Fibroblast of lung (primary cell): ENCODE results near the gene SETX. TPM values are rescaled to one million over a fixed set of nuclear protein-coding genes. Genes with fewer than 3 reads are reported as not detected.

Source experiments
- DNase-seq, 2 donors: peaks; one replicate each; pipeline versions ENCODE4 v3.0.0 to v3.0.0-alpha.2; 2010; ENCODE audit warnings: low read depth in 2 of 2
- H2AFZ ChIP-seq: 2 replicates; pipeline ENCODE4 v1.5.1; 2012; ENCODE audit warnings: low read length, control low read depth, inconsistent platforms
- H3K27ac ChIP-seq: 2 replicates; pipeline ENCODE4 v1.5.1; 2011; ENCODE audit warnings: low read length, control low read depth; ENCODE audit not compliant: insufficient read depth
- H3K27me3 ChIP-seq: 2 replicates; pipeline ENCODE4 v1.5.1; 2011; ENCODE audit warnings: mild to moderate bottlenecking, low read length; ENCODE audit not compliant: control insufficient read depth, insufficient read depth
- H3K36me3 ChIP-seq: 2 replicates; pipeline ENCODE4 v1.5.1; 2011; ENCODE audit warnings: low read length; ENCODE audit not compliant: control insufficient read depth, insufficient read depth
- H3K4me1 ChIP-seq: 2 replicates; pipeline ENCODE4 v1.5.1; 2011; ENCODE audit warnings: low read length; ENCODE audit not compliant: control insufficient read depth, insufficient read depth; ENCODE audit errors: extremely low read depth
- H3K4me2 ChIP-seq: 2 replicates; pipeline ENCODE4 v1.5.1; 2011; ENCODE audit warnings: low read length, control low read depth; ENCODE audit not compliant: insufficient read depth; ENCODE audit errors: extremely low read depth
- H3K4me3 ChIP-seq, 4 experiments: fragments of 200-600 bp in 1 of 4; sonication (generic) in 1 of 4; replicated peaks in 1 of 4; 2 replicates each; pipeline ENCODE4 v1.5.1; 2011 to 2016; ENCODE audit warnings: low read length in 4 of 4, low read depth in 3 of 4, mild to moderate bottlenecking in 3 of 4, control low read depth in 2 of 4, inconsistent platforms in 1 of 4, mixed read lengths in 1 of 4; ENCODE audit not compliant: insufficient read depth in 1 of 4; ENCODE audit errors: control extremely low read depth in 1 of 4
- H3K79me2 ChIP-seq: 2 replicates; pipeline ENCODE4 v1.5.1; 2012; ENCODE audit warnings: mild to moderate bottlenecking, low read length, inconsistent platforms; ENCODE audit not compliant: control insufficient read depth, insufficient read depth
- H3K9ac ChIP-seq: 2 replicates; pipeline ENCODE4 v1.5.1; 2011; ENCODE audit warnings: mild to moderate bottlenecking, low read length, control low read depth; ENCODE audit not compliant: insufficient read depth
- H3K9me3 ChIP-seq: 2 replicates; pipeline ENCODE4 v1.5.1; 2012; ENCODE audit warnings: low read depth, low read length; ENCODE audit not compliant: control insufficient read depth, insufficient read depth
- H4K20me1 ChIP-seq: 2 replicates; pipeline ENCODE4 v1.5.1; 2011; ENCODE audit warnings: low read length; ENCODE audit not compliant: control insufficient read depth, insufficient read depth; ENCODE audit errors: extremely low read depth
- CTCF ChIP-seq, 2 donors: IDR thresholded peaks in 1 of 2; conservative IDR thresholded peaks in 1 of 2; 1 replicate in 1 of 2; 2 replicates in 1 of 2; pipeline ENCODE4 v1.5.1; 2011 to 2012; ENCODE audit warnings: low read length in 2 of 2, control low read depth in 1 of 2, inconsistent platforms in 1 of 2, low read depth in 1 of 2, mild to moderate bottlenecking in 1 of 2
- EZH2 ChIP-seq: IDR thresholded peaks from 2 replicates; pipeline ENCODE4 v1.5.1; 2012; ENCODE audit warnings: low read length, control low read depth, mild to moderate bottlenecking; ENCODE audit errors: missing control alignments
- polyA plus RNA-seq, 2 donors: library from polyadenylated mRNA; depleted of rRNA in 1 of 2; stranded (reverse) in 1 of 2; unstranded in 1 of 2; fragments of >200 nt; gene quantifications; 2 replicates each; pipeline ENCODE4 v1.2.1, GENCODE V29; 2011 to 2012; ENCODE audit warnings: missing spikeins in 1 of 2
- total RNA-seq: library from RNA; depleted of rRNA; stranded (reverse); fragments of >200 nt; gene quantifications from 2 replicates; pipeline ENCODE4 v1.2.1, GENCODE V29; 2014

SETX gene
- total and polyA plus RNA-seq, 2 donors (not counting 1 experiment from before 2014, with no cell fraction given), result 31.5 to 78.3 TPM

GRCh38 chr9:132351404-132352045 lies 3.3 kb downstream of the SETX start:
- Histone ChIP-seq H3K36me3 (peaks cover 10% of the 10 kb centered on the region), H3K27ac (no peak overlapping the region), H2AFZ (no peak overlapping the region), H3K9me3 (no peaks in the 10 kb centered on the region), H4K20me1 (no peaks in the 10 kb centered on the region), H3K79me2 (peaks cover 41% of the 10 kb centered on the region), H3K4me3 (peak overlapping the region in 3 of 4 experiments; percentile 24 to 46 (median 37)), H3K27me3 (no peaks in the 10 kb centered on the region), H3K4me2 (peak overlapping the region; percentile 72), H3K4me1 (peaks cover 7% of the 10 kb centered on the region), H3K9ac (no peak overlapping the region)
- DNase-seq, result peak in 1 of 2 donors; percentile 18
- TF ChIP-seq CTCF (conservative IDR thresholded peaks at IDR 0.05 in 1 of 2, IDR thresholded peaks at IDR 0.05 in 1 of 2; ENCODE audit: low read depth in 1 of 2, low read length in 2 of 2) (no peak), EZH2 (no peak)

GRCh38 chr9:132350861-132351315 lies 3.9 kb downstream of the SETX start:
- H3K9me3 ChIP-seq, result no peaks in the 10 kb centered on the region
- DNase-seq, result peak in 1 of 2 donors; percentile 35
- H3K4me3 ChIP-seq, result peak overlapping the region; percentile 17 to 46 (median 30)
- peak overlapping the region; percentile 72 for H3K4me2 ChIP-seq
- peaks cover 7% of the 10 kb centered on the region for H3K4me1 ChIP-seq
- no peaks in the 10 kb centered on the region for H4K20me1 ChIP-seq
- TF ChIP-seq EZH2 (no peak), CTCF (conservative IDR thresholded peaks at IDR 0.05 in 1 of 2, IDR thresholded peaks at IDR 0.05 in 1 of 2; ENCODE audit: low read depth in 1 of 2, low read length in 2 of 2) (no peak)
- peaks cover 10% of the 10 kb centered on the region for H3K36me3 ChIP-seq
- no peak overlapping the region for H3K9ac ChIP-seq
- H3K79me2 ChIP-seq, result peaks cover 41% of the 10 kb centered on the region
- peak overlapping the region; percentile 43 for H3K27ac ChIP-seq
- H2AFZ ChIP-seq, result no peak overlapping the region
- no peaks in the 10 kb centered on the region for H3K27me3 ChIP-seq

- H3K27ac ChIP-seq, result no peak overlapping the region
- no peak for DNase-seq
- H3K4me2 ChIP-seq, result no peak overlapping the region
- H3K79me2 ChIP-seq, result peaks cover 31% of the 10 kb centered on the region
- no peak overlapping the region for H3K4me3 ChIP-seq
- no peaks in the 10 kb centered on the region for H4K20me1 ChIP-seq
- peaks cover 6% of the 10 kb centered on the region for H3K4me1 ChIP-seq
- no peak overlapping the region for H3K9ac ChIP-seq
- H3K36me3 ChIP-seq, result peaks cover 19% of the 10 kb centered on the region
- no peaks in the 10 kb centered on the region for H3K27me3 ChIP-seq
- no peak for TF ChIP-seq CTCF (conservative IDR thresholded peaks at IDR 0.05 in 1 of 2, IDR thresholded peaks at IDR 0.05 in 1 of 2; ENCODE audit: low read depth in 1 of 2, low read length in 2 of 2)
- no peak for TF ChIP-seq EZH2
- H2AFZ ChIP-seq, result no peak overlapping the region
- H3K9me3 ChIP-seq, result no peaks in the 10 kb centered on the region
These were observed 6.1 kb downstream of the SETX start for GRCh38 chr9:132348676-132349075.
